Psoas muscle (tissue), 8 donors: ENCODE measurements around the gene WHRN. TPM values are rescaled to one million over a fixed set of nuclear protein-coding genes. Genes with fewer than 3 reads are reported as not detected.

Experiments used
- ATAC-seq, 4 donors: fragments of 200-7000 bp; cut with Tn5 transposase; one replicate each; pipeline ENCODE4 v1.9.1; 2020; ENCODE audit warnings: moderate library complexity in 3 of 4, mild to moderate bottlenecking in 2 of 4
- DNase-seq, 2 donors: peaks; one replicate each; pipeline ENCODE4 v3.0.0-alpha.2; 2020
- H3K27ac ChIP-seq: fragments of 200-600 bp; one replicate; pipeline ENCODE4 v1.8.0; 2022
- H3K27me3 ChIP-seq, 3 donors: fragments of 200-600 bp in 1 of 3; one replicate each; pipeline versions ENCODE4 v1.6.1 to v1.8.0; 2013 to 2022; ENCODE audit warnings: low read length in 2 of 3, mild to moderate bottlenecking in 2 of 3, moderate library complexity in 1 of 3; ENCODE audit not compliant: insufficient read depth in 3 of 3
- H3K36me3 ChIP-seq, 2 donors: fragments of 200-600 bp in 1 of 2; one replicate each; pipeline versions ENCODE4 v1.6.1 to v1.8.0; 2013 to 2022; ENCODE audit warnings: low read depth in 1 of 2, mild to moderate bottlenecking in 1 of 2, moderate library complexity in 1 of 2; ENCODE audit not compliant: insufficient read depth in 1 of 2
- H3K4me1 ChIP-seq: fragments of 200-600 bp; one replicate; pipeline ENCODE4 v1.8.0; 2022
- H3K4me3 ChIP-seq: fragments of 200-600 bp; one replicate; pipeline ENCODE4 v1.8.0; 2022; ENCODE audit warnings: mild to moderate bottlenecking
- H3K9me3 ChIP-seq: fragments of 200-600 bp; one replicate; pipeline ENCODE4 v1.8.0; 2022
- WGBS, 3 donors: extraction: QIAGEN DNeasy Blood & Tissue Kit; methylation state at CpG; one replicate each; pipeline versions ENCODE4 v1.1.6 to v1.1.7; 2013; 5-methylcytosine and 5-hydroxymethylcytosine counted together
- intact Hi-C, 2 donors: fragments of 100-400 bp; cut with DNase I; formaldehyde crosslinking; loops; one replicate each; pipeline versions ENCODE4 v1.11.0 to v1.14.2; 2022
- polyA plus RNA-seq, 3 donors: library from polyadenylated mRNA; stranded (reverse); fragments of 200-250 nt; gene quantifications; one replicate each; pipeline ENCODE4 v1.2.3, GENCODE V29; 2013
- total RNA-seq, 4 donors: library from RNA; stranded (reverse); fragmentation: NEBNext Ultra II Directional in 2 of 4; extraction: Animal tissue kit (Norgen Biotek cat#: 25700) in 2 of 4; gene quantifications; one replicate each; pipeline versions ENCODE4 v1.2.1 to v1.2.4, GENCODE V29; 2021 to 2023
- TF ChIP-seq, protein P1 (sequence below): fragments of 200-600 bp; IDR thresholded peaks from one replicate; pipeline ENCODE4 v1.8.0; 2022; ENCODE audit warnings: antibody characterized with exemption
- donor health status: healthy with polysubstance abuse.
- donor health status: DM: no; HTN: no; CAD: no; lungs with moderate emphysema.
- donor health status: Bipolar disorder and iron deficiency.
- donor health status: healthy.
- donor health status: DM: yes; HTN: yes; CAD: no.
- donor health status: DM: no; HTN: no; CAD: no.
- donor health status: DM: no; HTN: no; CAD: no.
- donor health status: DM: yes; HTN: yes; CAD: no.

The WHRN gene
- total and polyA plus RNA-seq, 7 donors = 0.07 to 0.62 (median 0.15) TPM

DNA sequence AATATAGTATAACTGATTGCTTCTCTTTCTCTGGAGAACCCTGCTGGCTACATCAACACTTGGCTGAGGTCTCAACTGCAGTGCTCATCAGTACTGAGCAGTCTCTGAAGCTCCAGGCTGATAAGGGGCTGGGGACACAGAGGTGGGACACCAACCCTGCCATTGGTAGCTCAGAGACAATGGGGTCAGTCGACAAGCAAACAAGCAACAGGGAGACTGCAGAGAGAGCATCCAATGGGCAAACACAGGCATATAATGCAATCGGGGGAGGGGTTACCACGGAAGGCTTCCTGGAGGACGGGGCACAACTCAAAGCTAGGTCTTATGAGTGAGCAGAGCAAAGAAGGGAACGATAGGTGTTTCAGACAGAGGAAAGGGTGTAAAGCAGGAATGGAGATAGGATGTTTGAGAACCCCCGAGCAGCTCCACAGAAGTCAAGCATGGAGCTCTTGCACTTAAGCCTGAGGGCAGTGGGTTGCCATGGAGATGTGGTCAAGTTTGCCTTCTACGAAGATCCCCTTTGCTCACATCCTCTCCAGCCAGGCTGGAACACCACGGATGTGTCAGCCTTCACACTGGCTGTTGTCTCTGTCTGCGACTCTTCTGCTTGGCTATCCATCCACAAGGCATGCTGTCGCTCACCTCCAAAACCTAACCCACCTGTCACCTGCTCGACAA lies 96.0 kb downstream of the WHRN start:
- intact Hi-C loops = loop anchor here in 1 of 2 donors (5.0 to 10.0 kb wide), 4 partner anchors 176 to 603 kb away; partner anchors contain the start of gene ATP6V1G1
- ATAC-seq (no peak), DNase-seq (no peak)
- TF ChIP-seq, protein P1, sequence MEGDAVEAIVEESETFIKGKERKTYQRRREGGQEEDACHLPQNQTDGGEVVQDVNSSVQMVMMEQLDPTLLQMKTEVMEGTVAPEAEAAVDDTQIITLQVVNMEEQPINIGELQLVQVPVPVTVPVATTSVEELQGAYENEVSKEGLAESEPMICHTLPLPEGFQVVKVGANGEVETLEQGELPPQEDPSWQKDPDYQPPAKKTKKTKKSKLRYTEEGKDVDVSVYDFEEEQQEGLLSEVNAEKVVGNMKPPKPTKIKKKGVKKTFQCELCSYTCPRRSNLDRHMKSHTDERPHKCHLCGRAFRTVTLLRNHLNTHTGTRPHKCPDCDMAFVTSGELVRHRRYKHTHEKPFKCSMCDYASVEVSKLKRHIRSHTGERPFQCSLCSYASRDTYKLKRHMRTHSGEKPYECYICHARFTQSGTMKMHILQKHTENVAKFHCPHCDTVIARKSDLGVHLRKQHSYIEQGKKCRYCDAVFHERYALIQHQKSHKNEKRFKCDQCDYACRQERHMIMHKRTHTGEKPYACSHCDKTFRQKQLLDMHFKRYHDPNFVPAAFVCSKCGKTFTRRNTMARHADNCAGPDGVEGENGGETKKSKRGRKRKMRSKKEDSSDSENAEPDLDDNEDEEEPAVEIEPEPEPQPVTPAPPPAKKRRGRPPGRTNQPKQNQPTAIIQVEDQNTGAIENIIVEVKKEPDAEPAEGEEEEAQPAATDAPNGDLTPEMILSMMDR = no peak
- no peaks in the 10 kb centered on the region for H3K36me3 ChIP-seq
- H3K27ac ChIP-seq = no peak overlapping the region
- no peaks in the 10 kb centered on the region for H3K4me1 ChIP-seq
- no peaks in the 10 kb centered on the region for H3K27me3 ChIP-seq
- H3K9me3 ChIP-seq = no peaks in the 10 kb centered on the region
- no peak overlapping the region for H3K4me3 ChIP-seq
- WGBS, 3 donors = 72 to 77% (median 74%) methylated on average over 11 of the region's 11 CpGs

DNA sequence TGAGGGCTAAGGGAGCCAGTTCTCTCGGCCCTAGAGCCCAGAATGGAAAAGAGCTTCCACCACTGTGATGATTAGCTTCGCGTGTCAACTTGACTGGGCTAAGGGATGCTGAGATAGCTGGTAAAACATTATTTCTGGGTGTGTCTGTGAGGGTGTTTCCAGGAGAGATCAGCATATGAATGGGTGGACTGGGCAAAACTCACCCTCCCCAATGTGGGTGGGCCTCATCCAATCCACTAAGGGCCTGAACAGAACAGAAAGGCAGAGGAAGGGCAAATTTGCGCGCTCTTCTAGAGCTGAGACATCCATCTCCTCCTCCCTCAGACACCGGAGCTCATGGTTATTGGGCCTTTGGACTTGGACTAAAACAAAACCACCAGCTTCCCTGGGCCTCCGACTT lies 96.6 kb downstream of the WHRN start:
- 81 to 84% (median 82%) methylated on average over 7 of the region's 7 CpGs for WGBS, 3 donors
- TF ChIP-seq, protein P1 = no peak
- intact Hi-C loops = loop anchor here in 1 of 2 donors (5.0 to 10.0 kb wide), 4 partner anchors 176 to 604 kb away; partner anchors contain the start of gene ATP6V1G1
- Histone ChIP-seq H3K36me3 (no peaks in the 10 kb centered on the region), H3K27me3 (no peaks in the 10 kb centered on the region), H3K27ac (no peak overlapping the region), H3K4me1 (no peaks in the 10 kb centered on the region), H3K4me3 (no peak overlapping the region), H3K9me3 (no peaks in the 10 kb centered on the region)
- ATAC-seq (no peak), DNase-seq (no peak)

DNA sequence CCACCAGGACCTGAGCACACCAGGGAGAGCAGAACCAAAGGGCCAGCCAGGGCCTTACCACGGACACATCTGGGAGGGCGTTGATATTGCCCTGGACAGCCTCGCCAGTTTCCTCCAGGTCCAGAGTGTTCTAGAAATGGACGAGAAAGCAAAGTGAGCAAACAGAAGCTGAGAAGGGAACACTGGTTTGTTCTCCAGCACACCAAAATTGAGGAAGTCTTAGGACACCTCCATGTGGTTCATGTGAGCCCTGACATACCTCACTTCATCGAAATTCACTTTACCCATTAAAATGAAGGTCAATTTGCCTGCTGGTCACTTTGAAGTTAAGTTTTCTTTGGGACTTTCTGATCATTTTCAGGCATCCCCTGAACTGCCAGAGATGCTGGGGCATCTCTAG lies 97.4 kb downstream of the WHRN start:
- no peaks in the 10 kb centered on the region for H3K9me3 ChIP-seq
- H3K4me1 ChIP-seq = no peaks in the 10 kb centered on the region
- no peak overlapping the region for H3K4me3 ChIP-seq
- ATAC-seq (no peak), DNase-seq (no peak)
- no peaks in the 10 kb centered on the region for H3K36me3 ChIP-seq
- no peaks in the 10 kb centered on the region for H3K27me3 ChIP-seq
- intact Hi-C loops = loop anchor here (2.0 to 10.0 kb wide), 5 partner anchors 177 to 607 kb away; partner anchors contain the start of gene ATP6V1G1 (in 1 of the 2)
- no peak overlapping the region for H3K27ac ChIP-seq
- WGBS, 3 donors = 89 to 94% (median 90%) methylated on average over 5 of the region's 5 CpGs
- TF ChIP-seq, protein P1 = no peak

DNA sequence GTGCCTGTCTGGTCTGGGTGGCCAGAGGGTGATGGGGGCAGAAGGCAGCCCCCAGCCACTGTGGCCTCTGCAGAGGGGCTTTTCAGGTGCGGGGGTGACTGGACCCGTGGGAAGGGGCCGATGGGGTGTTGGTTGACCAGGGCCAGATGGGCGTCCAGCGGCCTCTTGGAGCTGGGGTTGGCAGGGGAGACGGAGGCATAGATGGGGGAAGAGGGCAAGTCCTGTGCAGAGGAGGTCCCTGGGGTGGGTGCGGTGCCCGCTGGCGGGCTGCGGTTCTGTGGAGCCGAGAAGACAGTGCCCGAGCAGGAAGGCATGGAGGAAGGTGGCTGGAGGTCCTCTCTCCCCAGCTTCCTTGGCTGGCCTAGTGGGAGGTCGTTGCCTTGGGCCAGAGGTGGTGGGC lies 98.8 kb downstream of the WHRN start:
- 90 to 96% (median 93%) methylated on average over 13 of the region's 13 CpGs for WGBS, 3 donors

More for the DNA sequence above, 98.8 kb downstream of the WHRN start:
- Histone ChIP-seq H3K27me3 (no peaks in the 10 kb centered on the region), H3K9me3 (no peaks in the 10 kb centered on the region), H3K36me3 (no peaks in the 10 kb centered on the region), H3K4me1 (no peaks in the 10 kb centered on the region), H3K27ac (no peak overlapping the region), H3K4me3 (no peak overlapping the region)
- DNase-seq (no peak), ATAC-seq (no peak)
- TF ChIP-seq, protein P1 = no peak
- intact Hi-C loops = loop anchor here (2.0 to 10.0 kb wide), 5 partner anchors 178 to 608 kb away; partner anchors contain the start of gene ATP6V1G1 (in 1 of the 2)
